ENCODE results near the gene SNTG2.
"Not testable (repeated sequence)": the region's sequence is repeated elsewhere in the genome, so short reads cannot be mapped to it uniquely, and the experiment has no call there.

SNTG2 gene

GRCh38 chr2:1173528-1173927, 222.9 kb downstream of the SNTG2 start:
- no peak for DNase-seq

- DNase-seq, result no peak
These were observed 231.2 kb downstream of the SNTG2 start for GRCh38 chr2:1181893-1182292.

- DNase-seq, result no peak
These were observed 232.7 kb downstream of the SNTG2 start for GRCh38 chr2:1183300-1183699.

- no peak for DNase-seq
These were observed 235.8 kb downstream of the SNTG2 start for GRCh38 chr2:1186421-1186820.

GRCh38 chr2:1187189-1187588, 236.5 kb downstream of the SNTG2 start:
- no peak for DNase-seq

- no peak for DNase-seq
These were observed 241.5 kb downstream of the SNTG2 start for GRCh38 chr2:1192121-1192520.

GRCh38 chr2:1193801-1194200, 243.2 kb downstream of the SNTG2 start:
- DNase-seq, result no peak

GRCh38 chr2:1203772-1204171, 253.1 kb downstream of the SNTG2 start:
- no peak for DNase-seq

- no peak for DNase-seq
These were observed 255.2 kb downstream of the SNTG2 start for GRCh38 chr2:1205853-1206252.

GRCh38 chr2:1207962-1208510, 257.4 kb downstream of the SNTG2 start:
- no peak for DNase-seq

GRCh38 chr2:1208522-1208921, 257.9 kb downstream of the SNTG2 start:
- DNase-seq, result no peak

- DNase-seq, result no peak
These were observed 258.6 kb downstream of the SNTG2 start for GRCh38 chr2:1209246-1209645.

GRCh38 chr2:1209761-1210160, 259.1 kb downstream of the SNTG2 start:
- DNase-seq, result no peak

- DNase-seq, result no peak
These were observed 259.7 kb downstream of the SNTG2 start for GRCh38 chr2:1210352-1210751.

- DNase-seq, result no peak
These were observed 269.4 kb downstream of the SNTG2 start for GRCh38 chr2:1219901-1220573.

GRCh38 chr2:1222056-1222455, 271.4 kb downstream of the SNTG2 start:
- no peak for DNase-seq

- no peak for DNase-seq
These were observed 273.1 kb downstream of the SNTG2 start for GRCh38 chr2:1223791-1224190.

GRCh38 chr2:1224901-1225300, 274.3 kb downstream of the SNTG2 start:
- DNase-seq, result no peak

- no peak for DNase-seq
These were observed 276.1 kb downstream of the SNTG2 start for GRCh38 chr2:1226766-1227165.

GRCh38 chr2:1227274-1227900, 276.7 kb downstream of the SNTG2 start:
- DNase-seq, result no peak

- not testable (repeated sequence) for DNase-seq
These were observed 278.9 kb downstream of the SNTG2 start for GRCh38 chr2:1229596-1229995.

GRCh38 chr2:1230155-1230893, 279.7 kb downstream of the SNTG2 start:
- DNase-seq, result no peak

All from amygdala (tissue), 56 donors.